WI38 (cell line): Measurements from ENCODE around the gene ZNF230.

Source experiments
- H3K4me3 ChIP-seq: 2 replicates; pipeline ENCODE4 v1.5.1; 2011; ENCODE audit warnings: low read depth, mild to moderate bottlenecking, control low read depth, low read length
- TF ChIP-seq, protein P1 (sequence below): IDR thresholded peaks from 2 replicates; pipeline ENCODE4 v1.5.1; 2012; ENCODE audit warnings: low read depth, mild to moderate bottlenecking, control low read depth, low read length

ZNF230 gene

DNA sequence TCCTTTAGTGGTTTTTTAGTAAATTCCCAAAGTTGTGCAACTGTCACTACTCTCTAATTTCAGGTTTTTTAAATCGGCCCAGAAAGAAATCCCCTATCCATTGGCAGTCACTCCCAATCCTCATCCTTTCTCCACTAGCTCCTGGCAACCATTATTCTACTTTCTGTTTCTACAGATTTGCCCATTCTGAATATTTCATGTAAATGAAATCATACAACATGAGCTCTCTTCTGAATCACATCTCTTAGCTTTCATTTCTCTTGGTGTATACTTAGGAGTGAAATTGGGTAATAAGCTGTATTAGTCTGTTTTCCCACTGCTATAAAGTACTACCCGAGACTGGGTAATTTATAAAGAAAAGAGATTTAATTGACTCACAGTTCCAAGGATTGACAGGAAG lies 39.4 kb downstream of the ZNF230 start:
- no peak overlapping the region for H3K4me3 ChIP-seq
- TF ChIP-seq, protein P1, sequence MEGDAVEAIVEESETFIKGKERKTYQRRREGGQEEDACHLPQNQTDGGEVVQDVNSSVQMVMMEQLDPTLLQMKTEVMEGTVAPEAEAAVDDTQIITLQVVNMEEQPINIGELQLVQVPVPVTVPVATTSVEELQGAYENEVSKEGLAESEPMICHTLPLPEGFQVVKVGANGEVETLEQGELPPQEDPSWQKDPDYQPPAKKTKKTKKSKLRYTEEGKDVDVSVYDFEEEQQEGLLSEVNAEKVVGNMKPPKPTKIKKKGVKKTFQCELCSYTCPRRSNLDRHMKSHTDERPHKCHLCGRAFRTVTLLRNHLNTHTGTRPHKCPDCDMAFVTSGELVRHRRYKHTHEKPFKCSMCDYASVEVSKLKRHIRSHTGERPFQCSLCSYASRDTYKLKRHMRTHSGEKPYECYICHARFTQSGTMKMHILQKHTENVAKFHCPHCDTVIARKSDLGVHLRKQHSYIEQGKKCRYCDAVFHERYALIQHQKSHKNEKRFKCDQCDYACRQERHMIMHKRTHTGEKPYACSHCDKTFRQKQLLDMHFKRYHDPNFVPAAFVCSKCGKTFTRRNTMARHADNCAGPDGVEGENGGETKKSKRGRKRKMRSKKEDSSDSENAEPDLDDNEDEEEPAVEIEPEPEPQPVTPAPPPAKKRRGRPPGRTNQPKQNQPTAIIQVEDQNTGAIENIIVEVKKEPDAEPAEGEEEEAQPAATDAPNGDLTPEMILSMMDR: no peak

DNA sequence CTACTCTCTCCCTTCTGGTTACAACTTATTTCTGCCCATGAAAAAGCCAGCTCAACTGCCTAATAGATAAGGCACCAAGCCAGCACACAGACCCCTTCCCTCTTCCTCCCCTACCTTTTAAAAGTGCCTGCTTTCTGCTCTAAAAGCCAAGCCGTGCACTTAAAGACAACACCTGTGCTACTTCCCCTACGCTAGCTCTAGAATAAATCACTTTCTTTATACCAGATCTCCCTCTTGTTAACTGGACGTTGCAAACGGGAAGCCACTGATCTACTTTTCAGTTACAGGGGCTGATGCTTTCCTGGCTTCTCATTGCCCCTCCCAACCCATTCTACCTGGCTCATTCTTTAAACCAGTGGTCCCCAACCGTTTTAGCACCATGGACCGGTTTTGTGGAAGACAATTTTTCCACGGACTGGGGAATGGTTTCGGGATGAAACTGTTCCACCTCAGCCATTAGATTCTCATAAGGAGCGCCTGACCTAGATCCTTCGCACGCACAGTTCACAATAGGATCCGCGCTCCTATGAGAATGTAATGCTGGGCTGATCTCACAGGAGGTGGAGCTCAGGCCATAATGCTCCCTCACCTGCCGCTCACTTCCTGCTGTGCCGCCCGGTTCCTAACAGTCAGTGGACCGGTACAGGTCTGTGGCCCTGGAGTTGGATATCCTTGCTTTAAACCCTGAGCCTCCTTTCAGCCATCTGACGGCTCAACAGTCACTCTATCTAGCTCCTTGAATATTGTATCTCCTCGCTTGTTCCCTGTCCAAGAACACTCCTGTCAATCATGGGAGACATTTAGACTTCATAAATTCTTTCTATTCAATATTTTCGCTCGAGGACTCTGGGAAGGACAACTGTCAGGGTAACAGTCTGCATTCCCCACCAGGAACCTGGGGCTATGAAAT lies 48.2 kb downstream of the ZNF230 start:
- peak overlapping the region; percentile 91 for H3K4me3 ChIP-seq

DNA sequence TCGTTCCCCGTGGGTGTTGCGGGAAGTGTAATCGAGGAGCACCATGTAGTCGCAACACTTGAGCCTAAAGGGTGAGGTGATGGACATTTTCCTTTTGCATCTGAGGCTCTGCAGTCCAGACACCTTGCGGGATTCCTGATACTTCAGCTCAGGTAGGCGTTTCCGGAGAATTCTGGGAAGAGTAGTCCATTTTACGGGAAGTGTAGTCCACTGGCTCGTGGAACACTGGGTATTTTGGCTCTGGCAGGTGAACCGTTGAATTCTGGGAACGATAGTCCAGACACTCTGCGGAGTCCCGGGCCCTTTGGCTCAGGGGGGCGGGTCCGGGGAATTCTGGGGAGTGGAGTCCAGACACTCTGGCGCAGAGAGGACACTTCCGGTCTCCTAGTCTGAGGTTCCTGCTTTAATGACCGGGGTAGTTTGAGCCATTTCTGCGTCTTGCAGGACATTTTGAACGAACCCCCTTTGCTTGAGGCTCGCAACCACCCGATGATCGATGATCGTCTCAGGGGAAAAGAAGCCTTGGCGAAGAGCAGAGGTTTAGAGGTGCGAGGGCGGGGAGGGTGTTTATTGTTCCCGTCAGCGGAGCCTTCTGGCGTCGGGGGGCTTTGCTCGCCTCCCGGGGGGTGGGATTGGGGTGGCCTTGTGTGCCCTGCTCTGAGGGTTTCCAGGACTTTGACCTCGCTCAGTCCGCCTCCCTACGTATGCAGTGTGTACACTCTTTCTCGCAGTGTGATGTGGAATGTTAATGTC lies 49.1 kb downstream of the ZNF230 start, which contains the start of gene ZNF223:
Gene ZNF223, plus strand, starts transcription at position 387 of the 753 bp plus-strand sequence. CDS start 3,141 bp downstream, outside the sequence.
- H3K4me3 ChIP-seq: peak within 1 kb of the TSS; percentile 91
- TF ChIP-seq, protein P1: no peak

More for the DNA sequence above, 48.2 kb downstream of the ZNF230 start:
- TF ChIP-seq, protein P1: no peak

DNA sequence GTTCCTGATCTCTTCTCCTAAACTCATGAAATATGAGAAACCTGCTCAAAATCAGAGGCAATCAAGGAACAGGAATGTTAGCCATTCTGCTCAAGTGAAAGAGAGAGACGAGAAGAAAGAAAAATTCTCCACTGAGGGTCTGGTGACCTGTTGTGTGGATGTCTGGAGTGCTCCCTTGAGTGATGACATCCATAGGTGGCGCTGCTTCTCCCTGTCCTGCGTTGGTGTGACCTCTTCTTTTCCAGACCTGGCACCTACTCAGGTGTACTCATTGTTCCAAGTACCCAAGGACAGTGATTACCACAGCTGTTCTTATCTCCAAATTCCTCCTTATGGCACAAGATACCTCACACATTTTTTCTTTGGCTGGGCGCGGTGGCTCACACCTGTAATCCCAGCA lies 53.1 kb downstream of the ZNF230 start:
- H3K4me3 ChIP-seq: no peak overlapping the region
- TF ChIP-seq, protein P1: no peak

DNA sequence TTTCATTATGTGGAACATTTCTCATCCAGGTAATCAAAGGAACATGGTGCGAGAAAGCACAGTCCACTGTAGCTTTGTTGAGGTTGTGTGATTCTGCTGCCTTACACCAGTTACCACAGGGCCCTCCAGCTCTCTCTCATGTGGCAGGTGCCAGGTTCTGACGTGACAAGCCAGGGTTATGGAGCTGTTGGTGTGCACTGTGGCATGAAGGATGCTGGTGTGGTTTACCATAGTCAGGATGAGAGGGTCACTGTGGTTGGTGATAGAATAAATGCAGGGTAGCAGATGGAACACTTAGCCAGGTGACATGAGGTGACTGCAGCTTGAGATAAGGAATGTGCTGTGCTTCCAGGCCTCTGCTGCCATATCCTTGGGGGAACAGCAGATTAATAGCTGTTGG lies 56.5 kb downstream of the ZNF230 start:
- no peak overlapping the region for H3K4me3 ChIP-seq
- TF ChIP-seq, protein P1: no peak

DNA sequence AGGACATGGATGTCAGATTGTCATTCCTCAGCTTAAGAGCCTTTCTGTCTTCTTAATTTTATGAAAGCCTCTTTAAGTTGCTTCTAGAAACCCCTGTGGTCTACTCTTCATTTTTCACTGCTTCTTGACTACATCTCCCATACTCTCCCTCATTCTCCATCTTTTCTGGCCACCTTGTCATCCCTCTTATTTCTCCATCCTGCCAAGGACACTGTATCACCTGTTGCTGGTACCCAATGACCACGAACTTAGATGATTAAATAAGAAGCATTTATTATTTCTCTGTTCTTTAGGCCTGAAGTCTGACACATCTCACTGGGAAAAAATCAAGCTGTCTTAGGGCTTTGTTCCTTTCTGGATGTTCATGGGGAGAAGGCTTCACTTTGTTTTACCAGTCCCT lies 58.3 kb downstream of the ZNF230 start:
- H3K4me3 ChIP-seq: no peak overlapping the region
- TF ChIP-seq, protein P1: no peak
